Stimulated activated naive CD8-positive, alpha-beta T cell treated with anti-CD3 and anti-CD28 coated beads, Interleukin-15, amount 100 ng/mL, for 72 hours (primary cell): ENCODE measurements around the gene ACAP1.

Source experiments
- ATAC-seq: fragments of 150-1000 bp; cut with Tn5 transposase; 2 replicates; pipeline ENCODE4 v1.10.0; 2021; ENCODE audit warnings: mild to moderate bottlenecking, moderate library complexity
- DNase-seq, 2 donors: peaks; one replicate each; pipeline ENCODE4 v3.0.0; 2021 to 2022
- H3K27ac Mint-ChIP-seq, 2 donors: one replicate each; pipeline ENCODE4 v1.8.0; 2022; ENCODE audit warnings: mild to moderate bottlenecking in 2 of 2, mixed read lengths in 2 of 2, moderate library complexity in 2 of 2
- H3K27me3 Mint-ChIP-seq: one replicate; pipeline ENCODE4 v1.8.0; 2022; ENCODE audit warnings: mixed read lengths
- H3K4me1 Mint-ChIP-seq: one replicate; pipeline ENCODE4 v1.8.0; 2022; ENCODE audit warnings: mild to moderate bottlenecking, mixed read lengths
- H3K4me3 Mint-ChIP-seq, 2 donors: one replicate each; pipeline ENCODE4 v1.8.0; 2022; ENCODE audit warnings: mild to moderate bottlenecking in 2 of 2, mixed read lengths in 2 of 2, moderate library complexity in 1 of 2
- H3K9me3 Mint-ChIP-seq, 2 donors: one replicate each; pipeline ENCODE4 v1.8.0; 2022; ENCODE audit warnings: mixed read lengths in 2 of 2

Gene ACAP1

GRCh38 chr17:7380855-7381683 is 44.7 kb downstream of the ACAP1 start, which contains the start of gene TNK1:
Gene TNK1 (plus strand): TSS chr17:7381089. CDS start chr17:7382927, 1,838 bp downstream.
- DNase-seq (no peak), ATAC-seq (no peak)
- peaks cover 32% of the 10 kb centered on the region for H3K4me1 Mint-ChIP-seq
- peaks cover 67% of the 10 kb centered on the region for H3K27me3 Mint-ChIP-seq
- peak within 1 kb of the TSS in 1 of 2 donors; percentile 66 for H3K4me3 Mint-ChIP-seq
- peak within 1 kb of the TSS in 1 of 2 donors; percentile 32 for H3K27ac Mint-ChIP-seq
- H3K9me3 Mint-ChIP-seq, result peaks cover 7 to 8% of the 10 kb centered on the region in 2 donors

DNA sequence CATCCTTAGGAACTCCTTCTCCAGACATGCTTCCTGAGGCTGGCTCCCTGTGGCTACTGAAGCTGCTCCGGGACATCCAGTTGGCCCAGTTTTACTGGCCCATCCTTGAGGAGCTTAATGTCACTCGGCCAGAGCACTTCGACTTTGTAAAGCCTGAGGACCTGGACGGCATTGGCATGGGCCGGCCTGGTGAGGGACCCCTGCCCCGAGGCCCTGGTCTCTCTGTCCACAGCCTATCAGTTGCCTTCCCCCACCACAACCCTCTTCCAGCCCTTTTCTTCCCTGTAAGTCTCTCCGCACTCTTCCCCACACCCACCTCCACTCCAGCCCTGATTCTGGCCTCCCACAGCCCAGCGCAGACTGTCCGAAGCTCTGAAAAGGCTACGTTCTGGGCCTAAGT is 46.6 kb downstream of the ACAP1 start:
- ATAC-seq (no peak), DNase-seq (no peak)
- Mint-ChIP-seq H3K27me3 (peaks cover 50% of the 10 kb centered on the region), H3K27ac (no peak overlapping the region), H3K9me3 (peaks cover 7 to 8% of the 10 kb centered on the region in 2 donors), H3K4me1 (peaks cover 38% of the 10 kb centered on the region), H3K4me3 (peak overlapping the region in 1 of 2 donors; percentile 89)

- no peak for ATAC-seq
- H3K4me3 Mint-ChIP-seq, result peak overlapping the region; percentile 78 to 89
- peaks cover 7 to 8% of the 10 kb centered on the region in 2 donors for H3K9me3 Mint-ChIP-seq
- peaks cover 38% of the 10 kb centered on the region for H3K4me1 Mint-ChIP-seq
- H3K27ac Mint-ChIP-seq, result peak overlapping the region in 1 of 2 donors; percentile 16
- DNase-seq, result no peak
- peaks cover 46% of the 10 kb centered on the region for H3K27me3 Mint-ChIP-seq
Observed at GRCh38 chr17:7383371-7383741, 47.0 kb downstream of the ACAP1 start.

DNA sequence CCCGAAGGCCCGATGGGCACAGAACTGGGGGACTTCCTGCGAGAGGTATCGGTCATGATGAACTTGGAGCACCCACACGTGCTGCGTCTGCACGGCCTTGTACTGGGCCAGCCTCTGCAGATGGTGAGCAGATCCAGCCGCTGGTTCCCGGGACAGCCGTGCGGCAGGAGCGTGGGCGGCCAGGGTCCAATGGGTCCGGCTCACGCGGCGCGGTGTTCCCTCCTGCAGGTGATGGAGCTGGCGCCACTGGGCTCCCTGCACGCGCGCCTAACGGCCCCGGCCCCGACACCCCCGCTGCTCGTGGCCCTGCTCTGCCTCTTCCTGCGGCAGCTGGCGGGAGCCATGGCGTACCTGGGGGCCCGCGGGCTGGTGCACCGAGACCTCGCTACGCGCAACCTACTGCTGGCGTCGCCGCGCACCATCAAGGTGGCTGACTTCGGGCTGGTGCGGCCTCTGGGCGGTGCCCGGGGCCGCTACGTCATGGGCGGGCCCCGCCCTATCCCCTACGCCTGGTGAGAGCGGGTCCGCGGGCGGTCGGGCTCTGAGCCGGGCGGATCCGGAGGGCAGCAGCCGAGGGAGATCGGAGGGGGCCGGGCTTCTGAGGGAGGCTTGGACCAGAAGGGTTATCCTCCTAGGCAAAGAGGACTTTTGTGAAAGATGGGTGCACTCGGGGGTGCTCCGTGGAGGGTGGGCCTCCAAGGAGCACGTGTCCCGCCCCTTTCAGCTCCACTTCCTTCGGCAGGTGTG is 47.6 kb downstream of the ACAP1 start:
- H3K27ac Mint-ChIP-seq, result peak overlapping the region in 1 of 2 donors; percentile 16
- H3K27me3 Mint-ChIP-seq, result peaks cover 43% of the 10 kb centered on the region
- peaks cover 38% of the 10 kb centered on the region for H3K4me1 Mint-ChIP-seq
- H3K9me3 Mint-ChIP-seq, result peaks cover 7% of the 10 kb centered on the region in 2 donors
- peak overlapping the region; percentile 78 to 89 for H3K4me3 Mint-ChIP-seq
- peak; percentile 75 to 77 for DNase-seq
- ATAC-seq, result peak; percentile 97

GRCh38 chr17:7384489-7385081 is 48.3 kb downstream of the ACAP1 start:
- no peak for ATAC-seq
- peaks cover 36% of the 10 kb centered on the region for H3K27me3 Mint-ChIP-seq
- H3K4me3 Mint-ChIP-seq, result peak overlapping the region; percentile 78 to 89
- peaks cover 0 to under 1% of the 10 kb centered on the region in 2 donors for H3K9me3 Mint-ChIP-seq
- peaks cover 38% of the 10 kb centered on the region for H3K4me1 Mint-ChIP-seq
- no peak overlapping the region for H3K27ac Mint-ChIP-seq
- no peak for DNase-seq

DNA sequence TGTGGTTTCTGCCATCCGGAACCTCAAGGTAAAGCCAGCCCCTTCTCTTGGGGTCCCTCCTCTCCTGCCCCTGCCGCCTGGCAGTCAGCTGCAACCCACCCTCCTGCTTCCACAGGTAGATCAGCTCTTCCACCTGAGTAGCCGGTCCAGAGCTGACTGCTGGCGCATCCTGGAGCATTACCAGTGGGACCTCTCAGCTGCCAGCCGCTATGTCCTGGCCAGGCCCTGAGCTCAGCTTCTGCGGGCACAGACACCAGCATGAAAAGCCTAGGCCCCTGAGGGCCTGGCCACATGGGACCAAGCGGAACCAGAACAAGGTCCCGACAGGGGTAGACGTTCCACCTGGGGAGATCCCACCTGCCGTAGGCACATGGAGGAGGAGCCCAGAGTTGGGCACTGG is 52.5 kb downstream of the ACAP1 start:
- H3K9me3 Mint-ChIP-seq, result no peaks in the 10 kb centered on the region
- H3K4me3 Mint-ChIP-seq, result no peak overlapping the region

DNA sequence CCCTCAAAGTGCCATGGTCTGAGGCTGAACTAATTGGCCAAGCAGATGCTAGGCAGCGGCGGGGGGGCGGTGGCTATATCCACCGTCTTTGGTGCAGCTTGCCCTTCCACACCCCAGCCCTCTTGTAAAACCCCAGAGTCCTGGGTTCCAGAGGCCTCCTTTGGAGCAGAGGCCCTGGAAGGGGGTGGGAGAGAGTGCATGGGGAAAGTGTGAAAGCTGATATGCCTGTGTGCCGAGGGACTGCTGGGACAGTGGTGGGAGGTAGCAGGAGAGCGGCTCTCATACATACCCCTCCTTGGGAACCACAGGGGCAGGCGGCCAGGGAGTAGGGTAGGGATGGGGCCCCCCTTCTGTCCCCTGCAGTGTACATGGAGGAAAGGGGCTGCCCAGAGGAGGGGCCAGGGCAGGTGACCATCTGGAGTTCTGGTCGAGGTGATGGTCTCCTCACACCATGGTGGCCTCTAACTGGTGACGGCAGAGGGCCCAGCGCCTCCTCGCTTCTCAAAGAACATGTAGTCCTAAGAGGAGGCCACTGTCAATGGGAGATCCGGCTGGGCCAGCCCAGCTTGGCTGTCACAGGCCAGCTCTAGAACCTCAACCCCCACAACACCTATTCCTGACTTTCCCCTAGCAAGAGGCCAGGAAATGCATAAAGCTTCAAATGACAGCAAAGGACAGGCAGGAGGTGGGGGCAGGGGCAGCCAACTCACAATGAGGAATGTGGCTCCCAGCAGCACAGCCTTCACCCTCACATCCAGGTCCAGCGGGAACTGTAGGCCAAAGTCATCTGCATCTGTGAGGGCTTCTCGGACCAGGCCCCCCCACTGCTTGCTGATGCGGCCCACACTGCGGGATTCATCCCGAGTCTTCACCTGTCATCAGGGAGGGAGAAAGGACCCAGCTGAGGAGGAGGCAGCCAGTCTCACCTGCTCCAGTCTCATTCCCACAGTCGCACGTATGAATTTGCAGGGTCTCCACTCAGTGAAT is 53.9 kb downstream of the ACAP1 start:
- Mint-ChIP-seq H3K4me3 (no peak overlapping the region), H3K9me3 (no peaks in the 10 kb centered on the region), H3K27me3 (no peaks in the 10 kb centered on the region), H3K4me1 (peaks cover 51% of the 10 kb centered on the region), H3K27ac (peak overlapping the region in 1 of 2 donors; percentile 50)
- DNase-seq, result no peak
- ATAC-seq, result no peak

More for the DNA sequence above, 52.5 kb downstream of the ACAP1 start:
- no peak for DNase-seq
- Mint-ChIP-seq H3K27ac (no peak overlapping the region), H3K27me3 (no peaks in the 10 kb centered on the region), H3K4me1 (peaks cover 54% of the 10 kb centered on the region)
- no peak for ATAC-seq

DNA sequence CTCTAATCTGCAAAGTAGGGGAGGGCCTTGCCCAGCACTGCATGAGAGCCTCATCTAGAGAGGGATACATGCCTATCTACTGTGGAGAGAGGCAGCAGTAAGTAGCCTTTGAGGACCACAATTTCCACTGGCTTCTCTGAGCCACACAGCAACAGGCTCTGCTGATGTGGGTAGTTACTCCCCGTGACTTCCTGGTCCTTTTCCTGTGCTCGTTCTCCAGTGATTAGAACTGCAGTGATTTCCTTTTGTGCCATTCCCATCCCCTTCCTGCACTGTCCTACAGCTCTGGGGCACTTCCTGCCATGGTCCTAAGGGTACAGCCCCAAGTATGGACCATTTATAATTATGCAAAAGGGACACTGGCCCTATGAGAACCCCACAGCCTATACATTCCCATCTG is 55.0 kb downstream of the ACAP1 start:
- Mint-ChIP-seq H3K4me3 (no peak overlapping the region), H3K4me1 (peaks cover 54% of the 10 kb centered on the region)

DNA sequence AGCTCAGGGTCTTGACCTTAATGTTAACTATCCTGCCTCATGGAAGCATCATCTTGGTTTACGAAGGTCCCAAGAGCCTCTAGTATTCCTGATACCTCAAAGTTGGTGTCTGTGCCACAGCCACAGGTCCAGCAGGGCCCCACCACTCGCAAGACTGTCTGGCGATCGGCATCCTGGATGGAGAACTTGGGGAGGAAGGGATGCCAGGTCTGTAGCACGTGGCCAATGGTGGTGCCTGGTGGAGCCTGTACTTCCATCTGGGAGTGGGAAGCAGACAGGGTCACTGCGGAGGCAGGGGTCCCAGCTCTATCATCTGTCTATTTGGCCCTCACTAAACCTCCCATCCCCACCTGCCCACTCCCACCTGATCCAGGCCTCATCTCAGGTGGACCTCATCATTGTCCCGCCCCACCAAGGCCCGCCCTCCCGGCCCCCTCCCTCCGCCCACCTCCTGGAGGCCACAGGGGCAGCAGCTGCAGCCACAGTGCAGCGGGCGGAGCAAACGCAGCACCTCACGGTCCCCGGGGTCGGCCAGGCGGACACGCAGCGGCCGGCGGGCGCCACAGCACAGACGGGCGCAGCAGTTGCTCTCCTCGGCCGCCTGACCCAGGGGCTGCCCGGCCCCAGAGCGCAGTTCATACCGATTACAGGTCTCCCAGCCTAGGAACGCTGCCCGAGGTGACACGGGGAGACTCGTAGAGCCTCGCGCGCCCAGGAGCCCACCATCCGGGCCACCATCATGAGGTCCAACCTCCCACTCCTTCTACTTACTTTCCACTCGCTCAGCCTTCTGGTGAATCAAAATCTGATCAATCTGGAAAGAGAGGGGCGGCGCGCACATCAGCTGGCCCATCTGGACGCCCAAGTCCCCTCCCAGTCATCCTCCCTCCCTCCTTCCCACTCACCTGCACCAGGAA is 56.6 kb downstream of the ACAP1 start:
- ATAC-seq (no peak), DNase-seq (no peak)
- no peaks in the 10 kb centered on the region for H3K9me3 Mint-ChIP-seq
- H3K4me1 Mint-ChIP-seq, result peaks cover 49% of the 10 kb centered on the region
- H3K27ac Mint-ChIP-seq, result peak overlapping the region; percentile 46 to 75
- H3K27me3 Mint-ChIP-seq, result no peaks in the 10 kb centered on the region
- peak overlapping the region; percentile 89 to 92 for H3K4me3 Mint-ChIP-seq

More for the DNA sequence above, 55.0 kb downstream of the ACAP1 start:
- Mint-ChIP-seq H3K27me3 (no peaks in the 10 kb centered on the region), H3K9me3 (no peaks in the 10 kb centered on the region), H3K27ac (peak overlapping the region; percentile 6 to 39)
- no peak for DNase-seq
- ATAC-seq, result no peak

- H3K4me1 Mint-ChIP-seq, result peaks cover 49% of the 10 kb centered on the region
- no peaks in the 10 kb centered on the region for H3K27me3 Mint-ChIP-seq
- H3K27ac Mint-ChIP-seq, result peak overlapping the region; percentile 80 to 96
- H3K9me3 Mint-ChIP-seq, result no peaks in the 10 kb centered on the region
- peak; percentile 35 to 69 for DNase-seq
- peak; percentile 72 for ATAC-seq
- peak overlapping the region; percentile 89 to 92 for H3K4me3 Mint-ChIP-seq
Observed at GRCh38 chr17:7393613-7394451, 57.5 kb downstream of the ACAP1 start.

GRCh38 chr17:7394452-7395191 is 58.3 kb downstream of the ACAP1 start, which contains the start of gene PLSCR3:
Gene PLSCR3 (minus strand): TSS chr17:7394525. CDS start chr17:7394110, 415 bp downstream.
- Mint-ChIP-seq H3K27ac (peak within 1 kb of the TSS; percentile 96 to 99), H3K9me3 (no peaks in the 10 kb centered on the region), H3K4me1 (peaks cover 49% of the 10 kb centered on the region), H3K27me3 (no peaks in the 10 kb centered on the region), H3K4me3 (peak within 1 kb of the TSS; percentile 89 to 92)
- ATAC-seq (peak; percentile 91), DNase-seq (peak; percentile 81 to 87)

DNA sequence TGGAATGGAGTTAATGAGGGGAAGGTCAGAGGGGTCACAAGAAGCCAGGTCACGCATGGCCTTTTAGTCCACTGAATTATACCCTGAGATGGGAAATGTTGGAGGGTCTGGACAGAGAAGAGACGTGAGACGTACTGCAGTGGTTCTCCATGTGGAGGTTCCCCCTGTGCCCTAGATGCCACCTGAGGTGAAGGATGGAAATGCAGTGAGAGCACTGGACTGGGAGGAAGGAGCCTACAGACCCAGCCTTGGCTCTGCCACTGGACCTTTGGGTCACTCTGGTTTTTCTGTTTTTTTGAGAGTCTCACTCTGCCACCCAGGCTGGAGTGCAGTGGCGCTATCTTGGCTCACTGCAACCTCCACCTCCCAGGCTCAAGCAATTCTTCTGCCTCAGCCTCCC is 59.8 kb downstream of the ACAP1 start:
- Mint-ChIP-seq H3K4me3 (no peak overlapping the region), H3K27ac (no peak overlapping the region)

More for the DNA sequence above, 59.8 kb downstream of the ACAP1 start:
- no peaks in the 10 kb centered on the region for H3K9me3 Mint-ChIP-seq
- ATAC-seq (no peak), DNase-seq (no peak)
- H3K4me1 Mint-ChIP-seq, result peaks cover 36% of the 10 kb centered on the region
- H3K27me3 Mint-ChIP-seq, result no peaks in the 10 kb centered on the region
